Islet precursor cell (in vitro differentiated cells): ENCODE results near the gene G3BP2.
"Not testable (repeated sequence)": the region's sequence is repeated elsewhere in the genome, so short reads cannot be mapped to it uniquely, and the experiment has no call there.

Experiments
- DNase-seq: peaks from one replicate; pipeline ENCODE4 v3.0.0-alpha.2; 2018

Gene G3BP2

DNA sequence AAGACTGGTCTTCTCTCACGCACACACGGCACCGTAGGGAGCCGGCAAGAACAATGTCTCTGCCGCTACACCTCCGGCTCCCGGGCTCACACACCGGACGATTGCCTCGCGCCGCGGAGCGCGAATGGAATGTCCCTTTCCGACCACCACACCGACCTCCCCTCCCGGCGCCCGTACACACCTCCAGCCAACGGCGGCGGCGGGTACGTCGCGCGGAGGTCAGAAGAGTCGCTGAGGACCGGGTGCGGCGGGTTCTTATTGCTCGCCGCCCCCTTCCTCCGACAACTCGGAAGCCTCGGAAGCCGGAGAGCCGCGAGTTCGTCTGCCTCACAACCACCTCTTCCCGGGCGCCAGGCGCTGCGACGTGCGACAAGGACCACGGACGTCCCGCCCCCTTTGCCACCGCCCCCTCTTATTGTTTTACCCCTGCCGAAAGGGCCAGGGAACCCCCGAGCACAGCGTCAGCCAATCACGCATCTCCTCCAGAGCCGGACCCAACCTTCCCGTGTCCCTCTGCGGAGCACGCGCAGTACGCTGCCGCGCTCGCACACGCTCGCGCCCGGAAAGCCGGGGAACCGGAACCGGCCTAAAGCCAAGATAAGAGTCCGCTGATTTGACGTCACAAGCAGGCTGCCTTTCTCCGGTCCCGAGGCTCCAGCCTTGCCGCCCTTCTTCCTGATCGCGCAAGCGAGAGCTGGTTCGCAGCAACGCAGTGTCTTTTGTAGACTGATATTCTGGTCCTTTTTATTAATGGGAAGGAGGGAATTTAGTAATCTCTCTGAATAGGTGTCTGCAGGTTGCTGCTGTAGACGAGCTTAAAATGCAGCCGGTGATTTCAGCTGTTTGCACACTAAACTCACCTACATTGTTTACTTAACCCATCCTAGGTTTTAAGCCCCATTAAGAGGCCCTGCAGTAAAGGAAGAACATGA lies at the start of gene G3BP2:
TSS of gene G3BP2 (minus strand) at position 385 of the 932 bp plus-strand sequence. CDS start 11,386 bp downstream, outside the sequence.
- peak; percentile 99 for DNase-seq

DNA sequence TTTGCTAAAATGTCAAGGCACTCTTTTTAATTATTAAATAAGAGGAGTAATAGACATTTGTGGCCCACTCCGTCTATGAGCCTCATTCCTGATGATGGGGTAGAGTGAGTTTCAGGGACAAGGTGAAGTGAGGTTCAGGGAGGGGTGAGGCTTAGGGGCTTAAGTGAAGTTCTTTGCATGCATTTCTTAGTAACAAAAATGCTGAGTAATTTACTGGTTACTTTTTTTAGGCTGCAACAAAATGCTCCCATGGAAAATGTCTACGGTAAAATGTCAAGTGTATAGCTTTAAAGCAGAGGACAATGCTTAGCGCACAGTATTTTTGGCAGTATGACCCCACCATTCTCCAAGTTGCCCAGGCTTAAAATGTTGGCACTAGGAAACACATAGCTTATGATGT lies 49.2 kb upstream of the G3BP2 start:
- no peak for DNase-seq

DNA sequence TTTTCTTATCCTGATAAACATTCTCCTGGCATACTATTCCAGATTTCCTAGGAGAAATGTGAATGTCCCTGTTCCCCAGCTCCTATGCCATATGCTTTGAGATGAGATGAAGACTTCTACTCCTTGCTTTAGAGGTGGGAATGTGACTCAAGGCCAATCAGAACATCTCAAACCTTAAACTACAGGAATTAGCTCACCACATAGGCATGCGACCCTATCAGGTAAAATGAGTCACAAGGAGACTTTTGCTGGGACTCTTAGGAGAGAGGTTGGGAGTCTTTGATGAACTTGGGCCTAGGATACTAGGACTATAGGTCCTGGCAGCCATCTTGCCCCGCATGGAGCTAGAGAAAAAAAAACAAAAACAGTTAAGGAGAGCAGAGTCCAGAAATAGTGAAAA lies 45.3 kb upstream of the G3BP2 start:
- DNase-seq: peak; percentile 68

DNA sequence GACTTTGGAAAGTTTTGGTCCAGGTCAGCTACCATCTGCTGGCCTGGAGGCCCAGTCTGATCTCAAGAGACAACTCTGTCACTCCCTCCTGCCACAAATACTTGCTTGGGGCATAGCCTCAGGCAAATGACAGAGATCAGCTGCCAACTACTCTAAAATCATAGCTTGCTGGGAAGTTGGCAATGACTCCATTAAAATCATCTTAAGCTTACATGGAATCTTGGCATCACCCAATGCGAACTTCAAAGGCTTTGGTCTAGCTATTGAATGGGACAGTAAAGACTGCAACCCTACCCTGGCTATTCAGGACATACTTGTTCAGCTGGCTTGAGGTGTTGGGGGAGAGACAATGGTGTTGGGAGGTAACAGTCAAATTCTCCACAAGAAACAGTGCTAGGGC lies 44.2 kb upstream of the G3BP2 start:
- no peak for DNase-seq

DNA sequence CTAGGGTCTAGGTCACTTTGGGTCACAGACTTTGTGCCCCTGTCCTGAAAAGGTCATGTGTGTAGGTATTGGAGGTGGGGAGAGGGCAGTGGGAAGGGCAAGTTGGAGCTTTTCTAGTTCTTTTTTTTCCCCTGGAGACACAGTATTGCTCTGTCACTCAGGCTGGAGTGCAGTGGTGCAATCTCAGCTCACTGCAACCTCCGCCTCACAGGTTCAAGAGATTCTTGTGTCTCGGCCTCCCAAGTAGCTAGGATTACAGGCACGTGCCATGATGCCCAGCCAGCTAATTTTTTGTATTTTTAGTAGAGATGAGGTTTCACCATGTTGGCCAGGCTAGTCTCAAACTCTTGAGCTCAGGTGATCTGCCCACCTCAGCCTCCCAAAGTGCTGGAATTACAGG lies 42.8 kb upstream of the G3BP2 start:
- DNase-seq: not testable (repeated sequence)

DNA sequence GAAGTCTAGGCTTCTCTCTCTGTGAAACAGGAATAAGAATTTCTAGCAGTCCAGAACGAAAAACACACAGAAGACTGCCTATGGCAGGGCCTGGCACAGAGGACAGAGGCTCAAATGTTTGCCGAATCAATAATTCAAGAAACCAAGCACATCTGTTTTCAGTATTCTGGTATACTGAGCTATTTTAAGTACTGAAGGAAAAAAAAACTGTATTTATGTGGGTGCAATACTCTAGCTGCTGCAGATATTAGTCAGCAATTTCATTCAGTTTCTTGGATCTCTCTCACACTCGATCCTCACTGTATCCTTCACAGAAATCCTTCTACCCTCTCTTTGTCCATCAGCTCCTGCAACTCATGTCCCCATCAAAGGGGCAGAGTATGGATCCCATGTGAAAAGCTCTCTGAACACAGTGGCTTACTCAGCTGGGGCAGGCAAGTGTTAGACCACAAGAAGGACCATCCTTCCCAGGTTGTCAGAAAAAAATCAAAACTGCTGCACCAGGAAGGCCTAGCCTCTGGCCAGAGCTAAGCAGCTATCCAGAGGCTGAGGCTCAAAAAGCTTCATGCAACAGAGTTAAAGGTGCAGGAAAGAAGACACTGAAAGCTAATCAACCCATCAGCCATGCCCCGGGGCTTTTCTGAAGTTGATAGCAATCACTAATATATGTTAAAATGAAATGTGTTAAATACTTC lies 42.0 kb upstream of the G3BP2 start:
- no peak for DNase-seq

DNA sequence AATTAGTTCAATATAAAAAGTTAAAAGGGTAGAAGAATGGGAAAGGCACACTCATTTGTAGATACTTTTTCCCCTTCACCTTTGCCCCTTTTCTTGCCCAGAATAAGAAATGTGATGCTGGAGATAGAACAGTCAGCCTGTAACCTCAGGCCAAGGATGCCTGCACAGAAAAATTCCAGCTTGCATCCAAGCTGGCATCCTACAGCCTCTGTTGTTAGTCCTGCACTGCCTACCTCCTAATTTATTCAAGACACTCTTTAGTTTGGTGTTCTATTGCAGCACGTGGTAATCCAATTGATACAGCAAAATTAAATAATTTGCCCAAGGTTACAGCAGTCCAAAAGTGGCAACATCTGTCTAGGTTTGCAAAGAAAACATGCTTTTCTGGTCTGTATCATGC lies 41.5 kb upstream of the G3BP2 start:
- no peak for DNase-seq

DNA sequence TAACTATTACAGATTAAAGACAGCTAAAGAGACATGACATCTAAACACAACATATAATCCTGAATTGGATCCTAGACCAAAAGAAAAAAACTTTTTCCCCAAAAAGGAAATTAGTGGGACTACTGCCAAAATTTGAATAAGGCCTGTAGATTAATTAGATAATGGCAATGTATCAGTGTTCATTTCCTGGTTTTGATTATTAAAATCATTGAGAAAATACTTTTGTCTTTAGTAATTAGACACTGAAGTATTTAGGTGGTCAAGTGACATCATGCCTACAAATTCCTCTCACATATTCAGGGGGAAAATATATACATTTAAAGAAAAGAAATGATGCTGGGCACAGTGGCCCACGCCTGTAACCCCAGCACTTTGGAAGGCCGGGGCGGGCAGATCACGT lies 40.8 kb upstream of the G3BP2 start:
- DNase-seq: no peak

DNA sequence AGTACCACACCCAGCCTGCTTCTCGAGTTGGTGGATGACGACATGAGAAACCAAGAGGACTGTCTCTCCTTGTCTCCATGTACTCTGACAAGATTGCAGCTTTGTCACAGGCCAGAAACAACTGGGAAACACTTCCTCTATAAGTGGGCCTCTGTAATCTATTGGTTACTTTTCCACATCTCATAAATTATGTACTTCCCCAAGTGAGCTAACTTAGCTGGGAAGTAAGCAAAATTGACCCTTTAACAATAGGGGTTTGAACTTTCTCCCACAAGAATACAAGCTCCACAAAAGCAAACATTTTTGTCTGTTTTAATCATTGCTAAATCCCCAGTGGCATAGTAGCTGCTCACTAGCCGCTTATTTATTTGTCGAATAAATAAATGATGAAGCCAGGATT lies 37.0 kb upstream of the G3BP2 start:
- no peak for DNase-seq

DNA sequence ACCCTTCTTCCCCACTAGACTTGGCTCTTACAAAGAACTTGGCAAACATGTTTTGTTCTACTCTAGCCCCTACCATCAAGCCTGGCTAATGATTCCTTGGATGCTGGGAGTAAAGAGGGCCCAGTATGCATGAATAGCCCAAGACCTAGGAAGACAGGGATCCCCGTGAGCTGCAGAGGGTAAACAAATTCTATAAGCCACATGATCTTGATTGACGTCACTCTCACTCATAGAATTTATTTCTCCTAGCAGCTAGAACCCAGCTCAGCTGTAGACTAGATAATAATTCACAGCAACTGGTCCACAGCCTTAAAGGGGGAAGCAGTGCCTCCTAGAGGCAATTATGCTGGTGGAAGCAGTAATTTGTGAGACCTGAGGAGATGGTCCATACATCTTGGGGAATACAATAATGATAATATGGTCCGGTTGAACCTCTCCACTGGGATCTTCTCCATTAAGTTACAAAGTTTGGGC lies 35.0 kb upstream of the G3BP2 start:
- DNase-seq: no peak

DNA sequence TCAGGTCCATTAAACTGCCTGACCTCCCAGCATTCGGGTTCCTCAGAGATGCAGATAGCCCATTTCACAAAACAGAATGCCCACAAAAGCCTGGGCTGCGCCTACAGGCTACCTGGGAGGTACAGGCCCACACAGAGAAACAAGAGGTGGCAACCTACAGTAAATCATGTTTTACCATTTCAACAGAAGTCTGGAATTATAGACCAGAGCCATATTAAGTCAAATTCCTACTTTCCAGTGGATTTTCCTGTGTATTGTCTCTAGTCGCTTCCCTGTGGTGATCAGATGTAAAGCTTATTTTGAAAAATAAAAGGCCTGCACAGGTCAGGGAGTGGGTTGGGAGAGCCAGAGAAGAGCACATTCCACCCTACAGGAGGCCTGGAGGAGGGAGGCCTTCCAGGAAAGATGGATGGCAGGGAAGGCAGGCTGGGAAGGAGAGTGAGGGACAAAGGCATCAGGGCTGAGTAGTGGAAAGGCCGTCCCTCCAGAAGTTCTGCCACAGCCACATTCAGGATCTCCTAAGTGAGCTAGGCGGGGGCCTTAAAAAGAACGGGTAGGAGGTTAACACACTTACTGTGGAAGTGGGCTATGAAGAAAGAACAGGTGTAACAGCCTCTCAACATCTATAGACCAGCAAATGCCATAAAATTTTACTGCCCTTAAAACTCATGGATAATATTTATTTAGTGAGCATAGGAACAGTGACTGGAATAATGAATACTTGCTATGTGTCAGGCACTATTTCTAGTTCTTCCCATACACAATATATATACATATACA lies 32.2 kb upstream of the G3BP2 start:
- peak; percentile 71 for DNase-seq

DNA sequence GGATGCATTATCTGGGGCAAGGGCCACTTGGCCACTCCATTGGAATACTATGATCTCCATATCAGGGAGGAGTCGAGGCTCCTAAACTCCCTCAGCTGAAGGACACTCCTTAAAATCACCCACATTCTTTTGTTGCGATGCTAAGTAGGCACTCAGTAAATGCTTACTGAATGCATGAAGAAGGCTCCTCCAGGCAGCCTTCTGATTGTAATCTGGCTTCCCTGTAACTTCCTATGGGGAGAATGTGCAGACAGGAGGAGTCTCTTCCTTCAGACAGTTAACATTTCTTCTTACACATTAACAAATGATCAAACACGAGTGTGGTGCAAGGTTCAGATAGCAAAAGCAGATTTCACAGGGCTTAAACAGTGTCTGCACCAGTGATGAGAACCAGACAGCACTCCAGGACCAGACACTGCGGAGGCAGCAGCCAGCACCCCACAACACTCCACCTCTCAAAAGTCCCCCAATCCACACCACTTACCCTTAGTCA lies 29.8 kb upstream of the G3BP2 start:
- peak; percentile 65 for DNase-seq

DNA sequence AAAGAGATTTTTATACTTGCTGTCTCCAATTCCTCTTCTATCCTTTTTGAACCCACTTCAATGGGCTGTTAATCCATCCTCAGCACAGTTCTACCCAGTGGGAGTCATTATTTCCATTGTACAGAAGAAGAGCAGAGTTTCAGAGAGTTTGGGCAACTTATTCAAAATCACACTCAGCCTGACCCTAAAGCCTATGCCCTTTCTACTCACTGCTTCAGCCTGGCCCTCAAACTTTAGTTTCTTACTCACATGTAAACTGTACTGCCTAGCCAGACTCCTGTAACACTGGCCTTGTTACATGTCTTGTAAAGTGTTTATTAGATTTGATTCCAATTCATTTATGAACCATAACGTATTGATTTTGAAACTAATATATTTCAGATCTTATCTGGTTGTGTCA lies 26.1 kb upstream of the G3BP2 start:
- no peak for DNase-seq

DNA sequence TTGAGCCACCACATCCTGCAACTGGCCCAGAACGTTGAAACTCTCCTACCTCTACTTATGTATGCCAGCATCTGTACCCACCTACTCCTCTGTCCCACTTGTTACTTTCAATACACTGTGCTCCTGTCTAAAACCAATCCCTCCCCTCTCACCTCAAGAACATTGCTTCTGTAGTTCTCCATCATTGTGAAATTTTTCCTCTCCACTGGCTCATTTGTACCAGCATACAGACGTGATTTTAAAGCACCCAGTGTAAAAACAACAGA lies 25.7 kb upstream of the G3BP2 start:
- no peak for DNase-seq

DNA sequence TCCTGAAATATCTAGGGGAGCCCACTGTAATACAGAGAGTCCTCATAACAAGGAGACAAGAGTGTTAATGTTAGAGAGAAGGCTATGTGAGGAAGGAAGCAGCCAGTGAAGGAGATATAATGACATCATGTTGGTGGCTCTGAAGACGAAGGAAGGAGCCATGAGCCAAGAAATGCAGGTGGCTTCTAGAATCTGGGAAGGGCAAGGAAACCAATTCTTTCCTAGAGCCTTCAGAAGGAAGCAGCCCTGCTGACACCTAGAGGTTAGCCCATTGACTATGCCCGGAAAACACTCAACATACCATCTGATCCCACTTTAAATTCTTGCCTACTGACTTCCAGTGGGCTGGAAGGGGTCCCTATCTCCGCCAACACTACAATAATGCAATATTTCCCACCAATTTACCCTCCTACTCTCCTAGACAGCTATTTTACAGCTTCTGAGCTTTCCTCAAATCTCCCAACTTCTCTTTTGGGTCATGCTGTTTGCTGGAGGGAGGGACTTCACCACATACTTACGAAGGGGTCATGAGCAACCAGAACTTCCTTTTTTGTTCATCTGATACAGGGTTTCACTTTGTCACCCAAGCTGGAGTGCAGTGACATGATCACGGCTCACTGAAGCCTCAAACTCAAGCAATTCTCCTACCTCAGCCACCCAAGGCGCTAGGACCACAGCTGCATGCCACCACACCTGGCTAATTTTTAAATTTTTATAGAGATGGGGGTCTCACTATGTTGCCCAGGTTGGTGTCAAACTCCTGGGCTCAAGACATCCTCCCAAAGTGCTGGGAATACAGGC lies 25.2 kb upstream of the G3BP2 start:
- no peak for DNase-seq

DNA sequence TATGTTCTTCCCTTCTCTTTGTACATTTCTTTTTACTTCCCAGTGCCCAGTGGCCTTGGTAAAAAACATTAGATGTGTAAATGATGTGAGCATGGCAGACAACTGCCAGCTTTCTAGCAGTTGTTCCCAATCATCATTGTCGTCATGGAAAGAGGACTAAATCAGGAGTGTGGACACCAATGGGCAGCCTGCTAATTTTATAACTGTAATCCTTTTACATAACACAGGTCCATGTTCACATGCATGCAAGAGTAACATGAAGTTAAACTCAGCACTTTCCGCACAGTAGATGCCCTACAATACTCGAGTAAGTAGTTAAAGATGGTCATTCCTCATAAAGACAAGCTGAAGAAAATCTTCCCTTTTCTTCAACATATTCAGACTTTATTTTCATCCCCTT lies 23.4 kb upstream of the G3BP2 start:
- no peak for DNase-seq

DNA sequence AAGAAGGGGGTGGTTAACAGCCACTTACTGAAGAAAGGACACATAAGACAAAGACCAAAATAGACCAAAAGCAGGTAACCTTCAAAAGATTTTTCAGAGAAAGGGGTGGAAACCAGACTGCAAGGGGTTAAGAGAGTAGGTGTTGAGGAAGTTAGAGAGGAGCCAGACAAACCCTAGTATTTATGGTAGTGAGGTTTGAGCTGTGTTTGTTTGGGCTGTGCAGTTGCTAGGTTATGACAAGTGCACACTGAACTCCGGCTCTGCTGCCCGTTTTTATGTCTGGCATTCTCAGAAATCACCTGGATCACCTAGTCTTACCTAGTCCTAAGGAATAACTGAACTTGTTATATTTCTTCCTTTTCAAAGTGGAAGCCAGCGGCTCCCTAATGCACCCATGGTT lies 22.9 kb upstream of the G3BP2 start:
- no peak for DNase-seq

DNA sequence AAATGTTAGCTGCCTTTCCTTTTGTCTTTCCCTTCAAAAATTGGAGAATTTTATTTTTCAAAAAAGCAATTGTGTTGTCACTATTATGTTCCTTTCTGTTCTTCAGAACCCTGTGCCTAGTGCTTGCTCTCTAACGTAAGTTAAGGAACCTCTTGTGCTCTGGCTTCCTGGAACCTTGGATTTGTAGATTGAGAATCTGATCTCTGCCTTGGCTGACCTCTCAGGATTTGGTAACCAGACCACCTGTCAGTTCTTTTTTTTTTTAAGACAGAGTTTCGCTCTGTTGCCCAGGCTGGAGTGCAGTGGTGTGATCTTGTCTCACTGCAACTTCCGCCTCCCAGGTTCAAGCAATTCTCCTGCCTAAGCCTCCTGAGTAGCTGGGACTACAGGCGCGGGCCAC lies 18.9 kb upstream of the G3BP2 start:
- DNase-seq: not testable (repeated sequence)

DNA sequence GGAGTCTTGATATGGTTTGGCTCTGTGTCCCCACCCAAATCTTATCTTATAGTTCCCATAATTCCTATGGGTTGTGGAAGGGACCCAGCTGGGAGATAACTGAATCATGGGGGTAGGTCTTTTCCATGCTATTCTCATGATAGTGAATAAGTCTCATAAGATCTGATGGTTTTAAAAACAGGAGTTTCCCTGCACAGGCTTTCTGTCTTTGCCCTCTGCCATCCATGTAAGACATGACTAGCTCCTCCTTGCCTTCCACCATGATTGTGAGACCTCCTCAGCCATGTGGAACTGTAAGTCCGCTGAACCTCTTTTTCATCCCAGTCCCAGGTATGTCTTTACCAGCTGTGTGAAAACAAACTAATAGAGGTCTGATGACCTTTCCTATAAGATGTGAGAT lies 13.9 kb upstream of the G3BP2 start:
- not testable (repeated sequence) for DNase-seq

DNA sequence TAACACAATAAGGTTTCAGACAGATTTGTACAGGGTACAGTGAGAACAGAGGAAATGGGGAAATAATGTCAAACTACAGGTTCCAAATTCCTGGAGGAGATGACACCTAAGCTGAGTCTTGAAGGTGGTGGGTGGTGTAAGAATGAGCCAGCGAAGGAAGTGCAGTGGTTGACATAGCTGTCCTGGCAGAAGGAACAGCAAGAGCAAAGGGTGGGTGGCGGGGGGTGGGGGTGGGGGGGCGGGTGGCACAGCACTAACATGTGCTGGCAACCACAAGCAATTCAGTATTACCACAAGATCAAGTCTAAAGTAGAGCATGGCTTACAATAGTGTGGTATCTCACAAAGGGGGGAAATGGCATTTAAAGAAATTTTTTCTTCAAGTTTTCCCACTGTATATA lies 13.1 kb upstream of the G3BP2 start:
- DNase-seq: no peak

DNA sequence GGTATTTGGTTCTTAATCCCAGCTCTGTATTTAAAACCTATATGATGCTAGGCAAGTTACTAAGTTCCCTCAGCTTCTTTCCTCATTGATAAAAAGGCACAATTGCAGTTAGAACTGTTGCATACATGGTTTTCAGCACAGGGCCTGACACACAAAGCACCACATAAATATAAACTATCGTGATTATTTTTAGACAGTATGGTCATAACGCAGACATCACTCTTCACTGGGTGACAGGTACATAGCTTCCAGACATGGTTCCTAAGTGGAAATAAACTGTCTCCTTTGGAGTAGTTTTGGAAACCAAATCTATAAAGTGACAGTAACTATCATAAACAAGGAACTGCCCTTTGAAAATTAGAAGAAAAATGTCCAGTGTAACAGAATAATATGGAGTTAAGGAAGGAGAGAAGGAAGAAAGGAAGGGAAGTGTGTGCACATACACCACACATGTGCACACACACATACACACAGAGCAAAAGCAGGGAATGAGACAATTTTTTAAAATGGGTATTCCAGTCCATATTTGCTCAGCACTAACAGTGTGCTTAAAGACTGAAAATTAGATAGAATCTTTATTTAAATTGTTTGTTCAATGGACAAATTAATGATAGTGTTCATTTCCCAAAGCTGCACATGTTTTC lies 12.5 kb upstream of the G3BP2 start:
- no peak for DNase-seq
